Measurements from ENCODE around the gene PTPRN2.

DNA sequence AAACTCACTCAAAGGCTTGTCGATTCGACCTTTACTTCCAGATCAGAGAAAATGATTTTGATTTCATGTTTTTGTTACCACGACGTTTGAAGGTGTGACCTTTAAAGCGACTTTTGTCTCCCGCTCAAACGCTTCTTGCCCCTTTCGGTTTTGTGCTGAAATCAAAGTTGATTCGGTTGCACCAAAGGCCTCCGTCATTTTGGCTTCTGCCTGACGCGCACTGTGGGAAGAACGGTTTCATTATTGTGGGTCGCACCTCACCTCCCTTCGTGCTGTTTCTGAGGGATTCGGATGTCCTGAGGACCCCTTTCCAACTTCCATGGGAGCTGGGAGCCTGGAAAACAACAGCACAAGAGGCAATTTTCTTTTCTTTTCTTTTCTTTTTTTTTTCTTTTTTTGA, 1073.9 kb downstream of the PTPRN2 start:
- TF ChIP-seq CTCF (IDR thresholded peaks at IDR 0.05) (no peak), POLR2A (IDR thresholded peaks at IDR 0.05) (no peak)
